ENCODE results near the gene RGS7.

- TF ChIP-seq, protein P1, sequence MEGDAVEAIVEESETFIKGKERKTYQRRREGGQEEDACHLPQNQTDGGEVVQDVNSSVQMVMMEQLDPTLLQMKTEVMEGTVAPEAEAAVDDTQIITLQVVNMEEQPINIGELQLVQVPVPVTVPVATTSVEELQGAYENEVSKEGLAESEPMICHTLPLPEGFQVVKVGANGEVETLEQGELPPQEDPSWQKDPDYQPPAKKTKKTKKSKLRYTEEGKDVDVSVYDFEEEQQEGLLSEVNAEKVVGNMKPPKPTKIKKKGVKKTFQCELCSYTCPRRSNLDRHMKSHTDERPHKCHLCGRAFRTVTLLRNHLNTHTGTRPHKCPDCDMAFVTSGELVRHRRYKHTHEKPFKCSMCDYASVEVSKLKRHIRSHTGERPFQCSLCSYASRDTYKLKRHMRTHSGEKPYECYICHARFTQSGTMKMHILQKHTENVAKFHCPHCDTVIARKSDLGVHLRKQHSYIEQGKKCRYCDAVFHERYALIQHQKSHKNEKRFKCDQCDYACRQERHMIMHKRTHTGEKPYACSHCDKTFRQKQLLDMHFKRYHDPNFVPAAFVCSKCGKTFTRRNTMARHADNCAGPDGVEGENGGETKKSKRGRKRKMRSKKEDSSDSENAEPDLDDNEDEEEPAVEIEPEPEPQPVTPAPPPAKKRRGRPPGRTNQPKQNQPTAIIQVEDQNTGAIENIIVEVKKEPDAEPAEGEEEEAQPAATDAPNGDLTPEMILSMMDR (IDR thresholded peaks at IDR 0.05) = no peak
- no peak for TF ChIP-seq POLR2A (IDR thresholded peaks at IDR 0.05)
Measured at GRCh38 chr1:241375886-241376285, 18.9 kb upstream of the RGS7 start.

All from right lobe of liver (tissue), 4 donors.